HG03460 (cell line): Measurements from ENCODE around the gene FAM76B.
A peak's percentile ranks its signal among the peaks of the same experiment; 100 is the strongest.
"Not testable (repeated sequence)": the region's sequence is repeated elsewhere in the genome, so short reads cannot be mapped to it uniquely, and the experiment has no call there.

Source experiments
- ATAC-seq: cut with Tn5 transposase; IDR thresholded peaks from one replicate; pipeline ENCODE4 v1.9.1; 2021; ENCODE audit not compliant: unreplicated experiment

FAM76B gene

GRCh38 chr11:95789506-95790122 lies at the start of gene FAM76B:
FAM76B (minus strand) TSS chr11:95789782; CDS start chr11:95789478, 304 bp downstream.
- ATAC-seq, result peak; percentile 72

GRCh38 chr11:95835768-95836488 lies 46.3 kb upstream of the FAM76B start:
- ATAC-seq, result peak; percentile 96

GRCh38 chr11:95835351-95835750 lies 45.8 kb upstream of the FAM76B start:
- ATAC-seq, result no peak

- ATAC-seq, result no peak
These were observed 43.8 kb upstream of the FAM76B start for GRCh38 chr11:95833378-95833777.

- ATAC-seq, result no peak
These were observed 43.2 kb upstream of the FAM76B start for GRCh38 chr11:95832763-95833162.

GRCh38 chr11:95831198-95831883 lies 41.8 kb upstream of the FAM76B start:
- ATAC-seq, result no peak

GRCh38 chr11:95829580-95830259 lies 40.1 kb upstream of the FAM76B start:
- no peak for ATAC-seq

GRCh38 chr11:95827696-95828095 lies 38.1 kb upstream of the FAM76B start:
- ATAC-seq, result no peak

GRCh38 chr11:95821640-95822039 lies 32.1 kb upstream of the FAM76B start:
- ATAC-seq, result no peak

- no peak for ATAC-seq
These were observed 26.5 kb upstream of the FAM76B start for GRCh38 chr11:95816037-95816436.

GRCh38 chr11:95811052-95811451 lies 21.5 kb upstream of the FAM76B start:
- ATAC-seq, result not testable (repeated sequence)

- ATAC-seq, result not testable (repeated sequence)
These were observed 16.9 kb upstream of the FAM76B start for GRCh38 chr11:95806464-95806863.

- ATAC-seq, result no peak
These were observed 16.3 kb upstream of the FAM76B start for GRCh38 chr11:95805869-95806268.

GRCh38 chr11:95803973-95804372 lies 14.4 kb upstream of the FAM76B start:
- no peak for ATAC-seq

GRCh38 chr11:95802806-95803205 lies 13.2 kb upstream of the FAM76B start:
- ATAC-seq, result no peak

- no peak for ATAC-seq
These were observed 10.9 kb upstream of the FAM76B start for GRCh38 chr11:95800438-95800837.

GRCh38 chr11:95799546-95799945 lies 10.0 kb upstream of the FAM76B start:
- ATAC-seq, result no peak

- ATAC-seq, result no peak
These were observed 6.9 kb upstream of the FAM76B start for GRCh38 chr11:95796501-95796900.

- no peak for ATAC-seq
These were observed 6.2 kb upstream of the FAM76B start for GRCh38 chr11:95795627-95796295.

GRCh38 chr11:95794086-95794485 lies 4.5 kb upstream of the FAM76B start:
- no peak for ATAC-seq

GRCh38 chr11:95793116-95793515 lies 3.5 kb upstream of the FAM76B start:
- no peak for ATAC-seq
